Esophagus muscularis mucosa (tissue), 4 donors: ENCODE results near the gene TRAPPC6A. TPM values are rescaled to one million over a fixed set of nuclear protein-coding genes. Genes with fewer than 3 reads are reported as not detected.

Experiments
- DNase-seq: peaks from one replicate; pipeline ENCODE4 v3.0.0-alpha.2; 2017; ENCODE audit errors: extremely low spot score
- H3K27ac ChIP-seq, 4 donors: fragments of 200-600 bp; sonication (generic); replicated peaks in 1 of 4; 1 replicate in 3 of 4; 2 replicates in 1 of 4; pipeline ENCODE4 v1.5.1; 2016 to 2019; ENCODE audit warnings: mild to moderate bottlenecking in 1 of 4
- H3K27me3 ChIP-seq, 4 donors: fragments of 200-600 bp; sonication (generic); one replicate each; pipeline versions ENCODE4 v1.5.1 to v1.6.0; 2016 to 2019
- H3K36me3 ChIP-seq, 4 donors: fragments of 200-600 bp; sonication (generic); one replicate each; pipeline ENCODE4 v1.5.1; 2016 to 2019
- H3K4me1 ChIP-seq, 4 donors: fragments of 200-600 bp; sonication (generic); one replicate each; pipeline ENCODE4 v1.5.1; 2016 to 2019
- H3K4me3 ChIP-seq, 4 donors: fragments of 200-600 bp; sonication (generic); 1 replicate in 2 of 4; 2 replicates in 2 of 4; pipeline ENCODE4 v1.5.1; 2016 to 2019; ENCODE audit warnings: mild to moderate bottlenecking in 4 of 4, moderate library complexity in 1 of 4
- H3K9me3 ChIP-seq, 4 donors: fragments of 200-600 bp; sonication (generic); 1 replicate in 3 of 4; 2 replicates in 1 of 4; pipeline ENCODE4 v1.5.1; 2016 to 2019
- CTCF ChIP-seq, 3 experiments: fragments of 200-600 bp in 2 of 3; fragments of 450-650 bp in 1 of 3; sonication (generic) in 2 of 3; IDR thresholded peaks; one replicate each; pipeline ENCODE4 v1.5.1; 2017 to 2019; ENCODE audit warnings: antibody characterized with exemption in 3 of 3, mild to moderate bottlenecking in 2 of 3, moderate library complexity in 1 of 3
- EP300 ChIP-seq: sonication (generic); formaldehyde crosslinking; IDR thresholded peaks from one replicate; pipeline ENCODE4 v1.6.1; 2017; ENCODE audit warnings: antibody characterized with exemption
- POLR2A ChIP-seq: fragments of 450-650 bp; IDR thresholded peaks from one replicate; pipeline ENCODE4 v1.6.1; 2017; ENCODE audit warnings: antibody characterized with exemption, moderate library complexity, mild to moderate bottlenecking, low read depth
- POLR2AphosphoS5 ChIP-seq, 2 donors: sonication (generic); formaldehyde crosslinking; IDR thresholded peaks; one replicate each; pipeline ENCODE4 v1.6.1; 2017; ENCODE audit warnings: antibody characterized with exemption in 2 of 2
- WGBS: methylation state at CpG from one replicate; pipeline ENCODE4 v1.1.5; 2018; 5-methylcytosine and 5-hydroxymethylcytosine counted together
- intact Hi-C: fragments of 100-400 bp; cut with DNase I; formaldehyde crosslinking; loops from one replicate; pipeline ENCODE4 v1.15.1; 2023
- total RNA-seq, 4 donors: library from RNA; depleted of rRNA; stranded (reverse); fragments of >200 nt; gene quantifications; one replicate each; pipeline versions ENCODE4 v1.1.0 to v1.2.1, GENCODE V29; 2016

TRAPPC6A gene, protein sequence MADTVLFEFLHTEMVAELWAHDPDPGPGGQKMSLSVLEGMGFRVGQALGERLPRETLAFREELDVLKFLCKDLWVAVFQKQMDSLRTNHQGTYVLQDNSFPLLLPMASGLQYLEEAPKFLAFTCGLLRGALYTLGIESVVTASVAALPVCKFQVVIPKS
- 10 to 100 TPM; 18.3 to 27.0 (median 19.4) TPM for total RNA-seq

- intact Hi-C loops, result loop anchor here (5.0 kb wide), 1 partner anchor 86 kb away; the partner anchor contains the start of gene PPP1R37
- 0% methylated on average over 29 of the region's 36 CpGs for WGBS
- Histone ChIP-seq H3K27me3 (no peaks in the 10 kb centered on the region), H3K9me3 (no peaks in the 10 kb centered on the region), H3K4me3 (peak within 1 kb of the TSS; percentile 70 to 79 (median 74)), H3K27ac (peak within 1 kb of the TSS; percentile 90 to 93 (median 92)), H3K36me3 (peaks cover 0 to 17% (median 4%) of the 10 kb centered on the region in 4 donors), H3K4me1 (peaks cover 27 to 48% (median 44%) of the 10 kb centered on the region in 4 donors)
- no peak for TF ChIP-seq CTCF (IDR thresholded peaks at IDR 0.05)
- peak in 1 of 2 donors; percentile 93 for TF ChIP-seq POLR2AphosphoS5 (IDR thresholded peaks at IDR 0.05)
- TF ChIP-seq EP300, result no peak
- TF ChIP-seq POLR2A, result peak; percentile 40
- no peak for DNase-seq
These were observed at the start of gene TRAPPC6A for GRCh38 chr19:45177817-45178261. TSS of gene TRAPPC6A (minus strand) at chr19:45178237. CDS start at chr19:45178218, 19 bp downstream.

DNA sequence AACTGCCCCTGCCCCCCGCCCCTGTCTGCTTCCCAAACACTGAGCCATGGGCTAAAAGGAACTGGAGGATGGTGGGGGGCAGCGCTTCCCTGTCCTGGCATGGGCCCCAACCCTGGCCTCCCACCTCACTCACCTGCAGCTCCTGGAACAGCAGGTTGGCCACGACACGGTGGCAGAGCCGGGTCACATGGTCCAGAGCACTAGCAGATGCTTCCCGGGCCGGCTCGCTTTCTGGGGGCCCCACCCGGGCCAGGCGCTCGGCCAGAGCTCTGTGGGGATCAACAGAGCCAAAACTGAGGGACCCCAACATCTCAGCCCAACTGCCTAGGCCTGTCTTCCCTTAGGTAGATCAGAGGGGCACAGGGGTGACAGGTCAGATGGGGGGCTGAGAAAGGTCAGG is 46.6 kb upstream of the TRAPPC6A start:
- no peak overlapping the region for H3K4me3 ChIP-seq
- H3K9me3 ChIP-seq, result no peaks in the 10 kb centered on the region
- peaks cover 0 to 62% (median under 1%) of the 10 kb centered on the region in 4 donors for H3K27me3 ChIP-seq
- intact Hi-C loops, result no loop called here
- no peaks in the 10 kb centered on the region for H3K36me3 ChIP-seq
- DNase-seq, result no peak
- no peak for TF ChIP-seq POLR2AphosphoS5 (IDR thresholded peaks at IDR 0.05)
- TF ChIP-seq CTCF (IDR thresholded peaks at IDR 0.05), result no peak
- no peak for TF ChIP-seq EP300
- TF ChIP-seq POLR2A, result no peak
- H3K27ac ChIP-seq, result no peak overlapping the region
- no peaks in the 10 kb centered on the region for H3K4me1 ChIP-seq
- WGBS, result 48% methylated on average over 9 of the region's 11 CpGs

DNA sequence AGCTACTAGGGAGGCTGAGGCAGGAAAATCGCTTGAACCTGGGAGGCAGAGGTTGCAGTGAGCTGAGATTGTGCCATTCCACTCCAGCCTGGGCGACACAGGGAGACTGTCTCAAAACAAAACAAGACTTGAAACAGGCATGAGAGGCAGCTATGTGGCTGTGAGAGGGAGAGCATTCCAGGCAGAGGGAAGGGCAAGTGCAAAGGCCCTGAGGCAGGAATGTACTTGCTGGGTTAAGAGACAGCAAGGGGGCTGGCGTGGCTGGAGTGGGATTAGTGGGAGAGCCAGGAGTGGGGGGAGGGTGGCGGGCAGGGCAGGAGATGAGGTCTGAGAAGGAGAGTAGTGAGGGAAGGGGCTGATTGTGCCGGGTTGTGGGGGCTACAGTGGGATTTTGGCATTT is 45.8 kb upstream of the TRAPPC6A start:
- Histone ChIP-seq H3K4me3 (no peak overlapping the region), H3K27ac (no peak overlapping the region), H3K4me1 (no peaks in the 10 kb centered on the region), H3K27me3 (peaks cover 0 to 68% (median 2%) of the 10 kb centered on the region in 4 donors), H3K36me3 (no peaks in the 10 kb centered on the region), H3K9me3 (no peaks in the 10 kb centered on the region)
- intact Hi-C loops, result no loop called here
- WGBS, result 85% methylated on average over 5 of the region's 5 CpGs
- DNase-seq, result no peak
- TF ChIP-seq EP300, result no peak
- no peak for TF ChIP-seq POLR2A
- no peak for TF ChIP-seq POLR2AphosphoS5 (IDR thresholded peaks at IDR 0.05)
- TF ChIP-seq CTCF (IDR thresholded peaks at IDR 0.05), result no peak

- TF ChIP-seq CTCF (IDR thresholded peaks at IDR 0.05) (no peak), EP300 (no peak), POLR2AphosphoS5 (IDR thresholded peaks at IDR 0.05) (no peak), POLR2A (no peak)
- WGBS, result 86% methylated on average over 6 of the region's 6 CpGs
These were observed 44.7 kb upstream of the TRAPPC6A start for GRCh38 chr19:45222724-45223123.

More at GRCh38 chr19:45222724-45223123, 44.7 kb upstream of the TRAPPC6A start:
- intact Hi-C loops, result no loop called here
- Histone ChIP-seq H3K27me3 (peaks cover 0 to 68% (median 10%) of the 10 kb centered on the region in 4 donors), H3K4me3 (no peak overlapping the region), H3K27ac (no peak overlapping the region), H3K9me3 (no peaks in the 10 kb centered on the region), H3K4me1 (peaks cover 0 to 4% (median 1%) of the 10 kb centered on the region in 4 donors), H3K36me3 (no peaks in the 10 kb centered on the region)
- no peak for DNase-seq
